Breast epithelium (tissue), 4 donors: ENCODE measurements around the gene AFG3L2. TPM values are rescaled to one million over a fixed set of nuclear protein-coding genes. Genes with fewer than 3 reads are reported as not detected.

Experiments
- DNase-seq, 2 donors: peaks; one replicate each; pipeline ENCODE4 v3.0.0-alpha.2; 2019; ENCODE audit warnings: low spot score in 2 of 2
- H3K27ac ChIP-seq, 2 donors: fragments of 200-600 bp; sonication (generic) in 1 of 2; one replicate each; pipeline ENCODE4 v1.5.1; 2016 to 2019; ENCODE audit warnings: mild to moderate bottlenecking in 1 of 2
- H3K27me3 ChIP-seq, 2 donors: fragments of 200-600 bp; sonication (generic) in 1 of 2; one replicate each; pipeline versions ENCODE4 v1.5.1 to v1.6.0; 2017 to 2019; ENCODE audit warnings: control low read depth in 1 of 2, mild to moderate bottlenecking in 1 of 2
- H3K36me3 ChIP-seq: fragments of 200-600 bp; one replicate; pipeline ENCODE4 v1.5.1; 2019
- H3K4me1 ChIP-seq, 2 donors: fragments of 200-600 bp; sonication (generic); one replicate each; pipeline ENCODE4 v1.5.1; 2016 to 2019; ENCODE audit warnings: control low read depth in 1 of 2
- H3K4me3 ChIP-seq, 3 donors: fragments of 200-600 bp; sonication (generic); 1 replicate in 2 of 3; 2 replicates in 1 of 3; pipeline ENCODE4 v1.5.1; 2016 to 2019; ENCODE audit warnings: mild to moderate bottlenecking in 3 of 3, moderate library complexity in 2 of 3
- H3K9me3 ChIP-seq, 2 donors: fragments of 200-600 bp; sonication (generic) in 1 of 2; one replicate each; pipeline ENCODE4 v1.5.1; 2016 to 2019; ENCODE audit warnings: control low read depth in 1 of 2
- CTCF ChIP-seq, 3 donors: fragments of 450-650 bp; IDR thresholded peaks; one replicate each; pipeline ENCODE4 v1.5.1; 2016 to 2017; ENCODE audit warnings: antibody characterized with exemption in 3 of 3, mild to moderate bottlenecking in 3 of 3, moderate library complexity in 3 of 3
- POLR2A ChIP-seq: fragments of 450-650 bp; IDR thresholded peaks from one replicate; pipeline ENCODE4 v1.6.1; 2016; ENCODE audit warnings: antibody characterized with exemption, mild to moderate bottlenecking, moderate library complexity
- POLR2AphosphoS5 ChIP-seq, 3 donors: sonication (generic); formaldehyde crosslinking; IDR thresholded peaks; one replicate each; pipeline ENCODE4 v1.6.1; 2017; ENCODE audit warnings: antibody characterized with exemption in 3 of 3
- intact Hi-C: fragments of 100-400 bp; cut with DNase I; formaldehyde crosslinking; loops from one replicate; pipeline ENCODE4 v1.15.1; 2023; ENCODE audit warnings: low total_unique reads
- total RNA-seq, 3 donors: library from RNA; depleted of rRNA; stranded (reverse); fragments of >200 nt; gene quantifications; one replicate each; pipeline ENCODE4 v1.1.0, GENCODE V29; 2016

The AFG3L2 gene
- total RNA-seq, 3 donors from 2014 or later: 37.0 to 43.5 (median 42.7) TPM

- Histone ChIP-seq H3K36me3 (no peaks in the 10 kb centered on the region), H3K9me3 (no peaks in the 10 kb centered on the region), H3K4me1 (peaks cover 0 to 4% of the 10 kb centered on the region in 2 donors), H3K27ac (peak overlapping the region; percentile 99 to 100), H3K27me3 (no peaks in the 10 kb centered on the region), H3K4me3 (peak overlapping the region; percentile 60 to 98 (median 88))
- no peak for TF ChIP-seq POLR2AphosphoS5 (IDR thresholded peaks at IDR 0.05)
- TF ChIP-seq POLR2A: no peak
- no peak for TF ChIP-seq CTCF (IDR thresholded peaks at IDR 0.05)
- intact Hi-C loops: no loop called here
- DNase-seq: no peak
Measured at GRCh38 chr18:12376034-12376753, 833 bp downstream of the AFG3L2 start.

GRCh38 chr18:12374401-12374800 lies 2.6 kb downstream of the AFG3L2 start:
- TF ChIP-seq POLR2AphosphoS5 (IDR thresholded peaks at IDR 0.05): no peak
- no peaks in the 10 kb centered on the region for H3K36me3 ChIP-seq
- peaks cover 0 to 4% of the 10 kb centered on the region in 2 donors for H3K4me1 ChIP-seq
- no peaks in the 10 kb centered on the region for H3K27me3 ChIP-seq
- H3K9me3 ChIP-seq: no peaks in the 10 kb centered on the region
- H3K4me3 ChIP-seq: no peak overlapping the region
- H3K27ac ChIP-seq: no peak overlapping the region
- no peak for DNase-seq
- intact Hi-C loops: no loop called here

GRCh38 chr18:12373771-12374116 lies 3.3 kb downstream of the AFG3L2 start:
- no peak overlapping the region for H3K27ac ChIP-seq
- intact Hi-C loops: no loop called here

GRCh38 chr18:12373116-12373770 lies 3.8 kb downstream of the AFG3L2 start:
- Histone ChIP-seq H3K4me3 (no peak overlapping the region), H3K4me1 (peaks cover 0 to 4% of the 10 kb centered on the region in 2 donors), H3K36me3 (no peaks in the 10 kb centered on the region), H3K27me3 (no peaks in the 10 kb centered on the region), H3K9me3 (no peaks in the 10 kb centered on the region), H3K27ac (no peak overlapping the region)
- intact Hi-C loops: no loop called here
- no peak for DNase-seq
- TF ChIP-seq POLR2A (no peak), CTCF (IDR thresholded peaks at IDR 0.05) (no peak), POLR2AphosphoS5 (IDR thresholded peaks at IDR 0.05) (no peak)

More at GRCh38 chr18:12373771-12374116, 3.3 kb downstream of the AFG3L2 start:
- no peak for TF ChIP-seq POLR2A
- no peak for TF ChIP-seq CTCF (IDR thresholded peaks at IDR 0.05)
- no peak for TF ChIP-seq POLR2AphosphoS5 (IDR thresholded peaks at IDR 0.05)
- no peak overlapping the region for H3K4me3 ChIP-seq
- H3K4me1 ChIP-seq: peaks cover 0 to 4% of the 10 kb centered on the region in 2 donors
- no peaks in the 10 kb centered on the region for H3K9me3 ChIP-seq
- no peak for DNase-seq
- H3K27me3 ChIP-seq: no peaks in the 10 kb centered on the region
- no peaks in the 10 kb centered on the region for H3K36me3 ChIP-seq

- no peak for DNase-seq
- Histone ChIP-seq H3K4me1 (peaks cover 0 to 4% of the 10 kb centered on the region in 2 donors), H3K4me3 (no peak overlapping the region), H3K9me3 (no peaks in the 10 kb centered on the region), H3K36me3 (no peaks in the 10 kb centered on the region), H3K27me3 (no peaks in the 10 kb centered on the region), H3K27ac (no peak overlapping the region)
- TF ChIP-seq POLR2AphosphoS5 (IDR thresholded peaks at IDR 0.05) (no peak), CTCF (IDR thresholded peaks at IDR 0.05) (no peak), POLR2A (no peak)
- intact Hi-C loops: no loop called here
Measured at GRCh38 chr18:12372406-12372805, 4.6 kb downstream of the AFG3L2 start.
